Effector memory CD8-positive, alpha-beta T cell (primary cell): ENCODE data around the gene EIF3K.
"Not testable (repeated sequence)": the region's sequence is repeated elsewhere in the genome, so short reads cannot be mapped to it uniquely, and the experiment has no call there.

Experiments used
- ATAC-seq: fragments of 150-1000 bp; cut with Tn5 transposase; replicated peaks from 2 replicates; pipeline ENCODE4 v1.10.0; 2021; ENCODE audit warnings: mild to moderate bottlenecking, moderate library complexity
- DNase-seq, 3 experiments: peaks; one replicate each; pipeline ENCODE4 v3.0.0; 2021
- H3K27ac Mint-ChIP-seq, 2 donors: one replicate each; pipeline ENCODE4 v1.8.0; 2022; ENCODE audit warnings: mild to moderate bottlenecking in 2 of 2, mixed read lengths in 2 of 2, moderate library complexity in 2 of 2
- H3K27me3 Mint-ChIP-seq, 2 donors: one replicate each; pipeline ENCODE4 v1.8.0; 2022; ENCODE audit warnings: mixed read lengths in 2 of 2
- H3K36me3 Mint-ChIP-seq: one replicate; pipeline ENCODE4 v1.8.0; 2022; ENCODE audit warnings: mild to moderate bottlenecking, moderate library complexity, mixed read lengths; ENCODE audit not compliant: insufficient read depth
- H3K4me1 Mint-ChIP-seq, 2 donors: one replicate each; pipeline ENCODE4 v1.8.0; 2022; ENCODE audit warnings: low read depth in 2 of 2, mixed read lengths in 2 of 2
- H3K4me3 Mint-ChIP-seq, 2 donors: one replicate each; pipeline ENCODE4 v1.8.0; 2022; ENCODE audit warnings: mild to moderate bottlenecking in 2 of 2, mixed read lengths in 2 of 2, moderate library complexity in 2 of 2
- H3K9me3 Mint-ChIP-seq, 2 donors: one replicate each; pipeline ENCODE4 v1.8.0; 2022; ENCODE audit warnings: mixed read lengths in 2 of 2

Gene EIF3K

GRCh38 chr19:38597075-38597474 is 21.9 kb upstream of the EIF3K start:
- Mint-ChIP-seq H3K4me3 (no peak overlapping the region), H3K4me1 (peaks cover 0 to 17% of the 10 kb centered on the region in 2 donors), H3K27me3 (no peaks in the 10 kb centered on the region), H3K9me3 (no peaks in the 10 kb centered on the region), H3K36me3 (peaks cover 55% of the 10 kb centered on the region), H3K27ac (peak overlapping the region in 1 of 2 donors; percentile 35)
- ATAC-seq = no peak
- DNase-seq = no peak

- Mint-ChIP-seq H3K27ac (no peak overlapping the region), H3K36me3 (peaks cover 48% of the 10 kb centered on the region), H3K27me3 (no peaks in the 10 kb centered on the region), H3K9me3 (no peaks in the 10 kb centered on the region), H3K4me1 (peaks cover 0 to 17% of the 10 kb centered on the region in 2 donors), H3K4me3 (no peak overlapping the region)
- DNase-seq (no peak), ATAC-seq (no peak)
These were observed 19.3 kb upstream of the EIF3K start for GRCh38 chr19:38599722-38600121.

GRCh38 chr19:38602856-38603255 is 16.1 kb upstream of the EIF3K start:
- Mint-ChIP-seq H3K36me3 (peaks cover 58% of the 10 kb centered on the region), H3K4me1 (peaks cover 4 to 17% of the 10 kb centered on the region in 2 donors)
- H3K9me3 Mint-ChIP-seq, H3K27me3 Mint-ChIP-seq, H3K27ac Mint-ChIP-seq, H3K4me3 Mint-ChIP-seq, DNase-seq, ATAC-seq: not testable (repeated sequence)

- DNase-seq (no peak), ATAC-seq (no peak)
- Mint-ChIP-seq H3K27me3 (no peaks in the 10 kb centered on the region), H3K4me3 (no peak overlapping the region), H3K27ac (peak overlapping the region in 1 of 2 donors; percentile 51), H3K36me3 (peaks cover 67% of the 10 kb centered on the region), H3K4me1 (peaks cover 4 to 15% of the 10 kb centered on the region in 2 donors), H3K9me3 (no peaks in the 10 kb centered on the region)
These were observed 12.9 kb upstream of the EIF3K start for GRCh38 chr19:38606131-38606530.

- Mint-ChIP-seq H3K9me3 (no peaks in the 10 kb centered on the region), H3K36me3 (peaks cover 66% of the 10 kb centered on the region), H3K27ac (peak overlapping the region in 1 of 2 donors; percentile 96), H3K4me1 (peaks cover 47 to 60% of the 10 kb centered on the region in 2 donors), H3K27me3 (no peaks in the 10 kb centered on the region), H3K4me3 (peak overlapping the region; percentile 23 to 100)
- no peak for DNase-seq
- no peak for ATAC-seq
These were observed 4.7 kb upstream of the EIF3K start for GRCh38 chr19:38614289-38614688.

GRCh38 chr19:38615007-38615581 is 3.9 kb upstream of the EIF3K start:
- H3K36me3 Mint-ChIP-seq = peaks cover 67% of the 10 kb centered on the region
- no peak for DNase-seq
- no peak for ATAC-seq
- peak overlapping the region; percentile 0 to 96 for H3K27ac Mint-ChIP-seq
- H3K4me3 Mint-ChIP-seq = peak overlapping the region; percentile 100
- H3K4me1 Mint-ChIP-seq = peaks cover 54 to 67% of the 10 kb centered on the region in 2 donors
- H3K27me3 Mint-ChIP-seq = no peaks in the 10 kb centered on the region
- H3K9me3 Mint-ChIP-seq = no peaks in the 10 kb centered on the region

GRCh38 chr19:38616265-38616664 is 2.7 kb upstream of the EIF3K start:
- DNase-seq = no peak
- peaks cover 67% of the 10 kb centered on the region for H3K36me3 Mint-ChIP-seq
- H3K9me3 Mint-ChIP-seq = no peaks in the 10 kb centered on the region
- H3K27ac Mint-ChIP-seq = peak overlapping the region; percentile 96 to 100
- ATAC-seq = no peak
- peak overlapping the region; percentile 100 for H3K4me3 Mint-ChIP-seq
- H3K4me1 Mint-ChIP-seq = peaks cover 58 to 62% of the 10 kb centered on the region in 2 donors
- H3K27me3 Mint-ChIP-seq = no peaks in the 10 kb centered on the region

- H3K27me3 Mint-ChIP-seq = no peaks in the 10 kb centered on the region
- ATAC-seq = no peak
- H3K36me3 Mint-ChIP-seq = peaks cover 69% of the 10 kb centered on the region
These were observed 1.7 kb upstream of the EIF3K start for GRCh38 chr19:38617283-38617763.

GRCh38 chr19:38617764-38618589 is 1.0 kb upstream of the EIF3K start, which contains the start of gene MAP4K1:
Gene MAP4K1, minus strand, starts transcription at chr19:38617953. Its CDS starts 58 bp downstream, at chr19:38617895.
- Mint-ChIP-seq H3K4me1 (peaks cover 57 to 63% of the 10 kb centered on the region in 2 donors), H3K4me3 (peak within 1 kb of the TSS; percentile 100), H3K27ac (peak within 1 kb of the TSS; percentile 99 to 100), H3K36me3 (peaks cover 69% of the 10 kb centered on the region), H3K27me3 (no peaks in the 10 kb centered on the region), H3K9me3 (no peaks in the 10 kb centered on the region)
- DNase-seq (peak; percentile 52 to 58 (median 55)), ATAC-seq (peak; percentile 65)

More at GRCh38 chr19:38617283-38617763, 1.7 kb upstream of the EIF3K start:
- no peak for DNase-seq
- no peaks in the 10 kb centered on the region for H3K9me3 Mint-ChIP-seq
- H3K27ac Mint-ChIP-seq = peak overlapping the region; percentile 96 to 100
- H3K4me1 Mint-ChIP-seq = peaks cover 61 to 68% of the 10 kb centered on the region in 2 donors
- peak overlapping the region; percentile 100 for H3K4me3 Mint-ChIP-seq

- Mint-ChIP-seq H3K4me3 (peak overlapping the region; percentile 100), H3K9me3 (no peaks in the 10 kb centered on the region), H3K27ac (peak overlapping the region; percentile 99 to 100), H3K27me3 (no peaks in the 10 kb centered on the region), H3K36me3 (peaks cover 67% of the 10 kb centered on the region), H3K4me1 (peaks cover 48 to 51% of the 10 kb centered on the region in 2 donors)
- no peak for ATAC-seq
- DNase-seq = no peak
These were observed 580 bp downstream of the EIF3K start for GRCh38 chr19:38619361-38620174.

- no peaks in the 10 kb centered on the region for H3K9me3 Mint-ChIP-seq
- H3K4me1 Mint-ChIP-seq = peaks cover 9 to 14% of the 10 kb centered on the region in 2 donors
- no peak overlapping the region for H3K4me3 Mint-ChIP-seq
- H3K27ac Mint-ChIP-seq = no peak overlapping the region
- H3K36me3 Mint-ChIP-seq = peaks cover 81% of the 10 kb centered on the region
- ATAC-seq (no peak), DNase-seq (no peak)
- no peaks in the 10 kb centered on the region for H3K27me3 Mint-ChIP-seq
These were observed 5.8 kb downstream of the EIF3K start for GRCh38 chr19:38624822-38625221.

- Mint-ChIP-seq H3K4me3 (no peak overlapping the region), H3K36me3 (peaks cover 79% of the 10 kb centered on the region)
These were observed 7.4 kb downstream of the EIF3K start for GRCh38 chr19:38626401-38626800.

GRCh38 chr19:38629568-38629967 is 10.6 kb downstream of the EIF3K start:
- Mint-ChIP-seq H3K9me3 (no peaks in the 10 kb centered on the region), H3K27ac (peak overlapping the region in 1 of 2 donors; percentile 20), H3K4me1 (peaks cover 2 to 7% of the 10 kb centered on the region in 2 donors), H3K4me3 (no peak overlapping the region), H3K27me3 (no peaks in the 10 kb centered on the region), H3K36me3 (peaks cover 65% of the 10 kb centered on the region)
- no peak for ATAC-seq
- DNase-seq = no peak

More at GRCh38 chr19:38626401-38626800, 7.4 kb downstream of the EIF3K start:
- no peaks in the 10 kb centered on the region for H3K9me3 Mint-ChIP-seq
- no peak for DNase-seq
- peaks cover 4 to 7% of the 10 kb centered on the region in 2 donors for H3K4me1 Mint-ChIP-seq
- no peaks in the 10 kb centered on the region for H3K27me3 Mint-ChIP-seq
- no peak for ATAC-seq
- H3K27ac Mint-ChIP-seq = peak overlapping the region in 1 of 2 donors; percentile 56
